ENCODE data around the gene CCDC187.

CCDC187 gene

DNA sequence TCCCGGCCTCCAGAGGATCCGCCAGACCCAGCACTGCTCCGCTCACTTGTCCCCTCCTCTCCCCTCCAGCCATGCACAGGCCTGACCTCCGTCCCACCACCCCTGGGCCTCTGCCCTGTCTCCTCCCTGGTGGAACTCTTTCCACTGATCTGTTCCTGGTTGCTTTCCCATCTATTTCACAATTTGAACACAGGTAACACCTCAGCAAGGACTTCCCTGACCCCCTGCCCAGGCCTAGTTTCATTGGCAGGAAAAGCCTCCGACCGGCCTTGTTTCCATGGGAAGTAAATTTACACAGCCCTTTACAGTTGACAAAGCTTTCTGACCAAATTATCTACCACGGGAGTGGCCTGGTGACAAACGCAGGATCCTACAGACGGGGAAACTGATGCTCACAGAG lies 73.1 kb downstream of the CCDC187 start:
- Histone ChIP-seq H3K36me3 (ENCODE audit: control insufficient read depth in 1 of 2, insufficient read depth in 2 of 2, low read length in 2 of 2) (peaks cover 0 to 10% of the 10 kb centered on the region in 2 donors), H3K27me3 (ENCODE audit: control insufficient read depth in 1 of 2, insufficient read depth in 2 of 2, low read length in 2 of 2) (no peaks in the 10 kb centered on the region), H3K4me3 (ENCODE audit: low read depth in 1 of 2, low read length in 2 of 2) (no peak overlapping the region), H3K4me1 (ENCODE audit: control insufficient read depth in 1 of 2, insufficient read depth in 2 of 2, low read length in 2 of 2) (no peaks in the 10 kb centered on the region), H3K9ac (ENCODE audit: low read depth in 1 of 2, low read length in 2 of 2) (no peak overlapping the region), H3K27ac (ENCODE audit: low read depth, low read length) (no peak overlapping the region), H3K9me3 (ENCODE audit: control insufficient read depth in 1 of 2, low read length in 2 of 2) (no peaks in the 10 kb centered on the region)

DNA sequence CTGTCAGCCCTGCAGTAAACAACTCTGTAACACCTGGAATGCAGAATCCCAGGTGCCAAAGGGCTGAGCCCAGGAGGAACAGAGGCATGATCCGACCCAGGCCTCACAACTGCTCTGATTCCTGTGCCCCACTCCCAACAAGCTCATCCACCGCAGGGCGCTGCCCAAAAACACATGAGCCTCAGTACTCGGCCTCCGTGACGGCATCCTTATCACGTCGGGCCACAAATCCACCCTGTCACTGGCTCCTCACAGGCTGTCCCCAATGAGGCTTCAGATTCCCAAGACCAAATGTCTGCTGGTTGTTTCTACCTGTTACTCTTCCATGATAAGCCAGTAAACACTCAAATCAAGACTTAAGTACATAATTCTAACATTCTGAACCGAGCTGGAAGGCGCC lies 73.5 kb downstream of the CCDC187 start:
- Histone ChIP-seq H3K4me3 (ENCODE audit: low read depth in 1 of 2, low read length in 2 of 2) (no peak overlapping the region), H3K9me3 (ENCODE audit: control insufficient read depth in 1 of 2, low read length in 2 of 2) (no peaks in the 10 kb centered on the region), H3K27me3 (ENCODE audit: control insufficient read depth in 1 of 2, insufficient read depth in 2 of 2, low read length in 2 of 2) (no peaks in the 10 kb centered on the region), H3K9ac (ENCODE audit: low read depth in 1 of 2, low read length in 2 of 2) (no peak overlapping the region), H3K27ac (ENCODE audit: low read depth, low read length) (no peak overlapping the region), H3K4me1 (ENCODE audit: control insufficient read depth in 1 of 2, insufficient read depth in 2 of 2, low read length in 2 of 2) (no peaks in the 10 kb centered on the region), H3K36me3 (ENCODE audit: control insufficient read depth in 1 of 2, insufficient read depth in 2 of 2, low read length in 2 of 2) (peaks cover 0 to 10% of the 10 kb centered on the region in 2 donors)

DNA sequence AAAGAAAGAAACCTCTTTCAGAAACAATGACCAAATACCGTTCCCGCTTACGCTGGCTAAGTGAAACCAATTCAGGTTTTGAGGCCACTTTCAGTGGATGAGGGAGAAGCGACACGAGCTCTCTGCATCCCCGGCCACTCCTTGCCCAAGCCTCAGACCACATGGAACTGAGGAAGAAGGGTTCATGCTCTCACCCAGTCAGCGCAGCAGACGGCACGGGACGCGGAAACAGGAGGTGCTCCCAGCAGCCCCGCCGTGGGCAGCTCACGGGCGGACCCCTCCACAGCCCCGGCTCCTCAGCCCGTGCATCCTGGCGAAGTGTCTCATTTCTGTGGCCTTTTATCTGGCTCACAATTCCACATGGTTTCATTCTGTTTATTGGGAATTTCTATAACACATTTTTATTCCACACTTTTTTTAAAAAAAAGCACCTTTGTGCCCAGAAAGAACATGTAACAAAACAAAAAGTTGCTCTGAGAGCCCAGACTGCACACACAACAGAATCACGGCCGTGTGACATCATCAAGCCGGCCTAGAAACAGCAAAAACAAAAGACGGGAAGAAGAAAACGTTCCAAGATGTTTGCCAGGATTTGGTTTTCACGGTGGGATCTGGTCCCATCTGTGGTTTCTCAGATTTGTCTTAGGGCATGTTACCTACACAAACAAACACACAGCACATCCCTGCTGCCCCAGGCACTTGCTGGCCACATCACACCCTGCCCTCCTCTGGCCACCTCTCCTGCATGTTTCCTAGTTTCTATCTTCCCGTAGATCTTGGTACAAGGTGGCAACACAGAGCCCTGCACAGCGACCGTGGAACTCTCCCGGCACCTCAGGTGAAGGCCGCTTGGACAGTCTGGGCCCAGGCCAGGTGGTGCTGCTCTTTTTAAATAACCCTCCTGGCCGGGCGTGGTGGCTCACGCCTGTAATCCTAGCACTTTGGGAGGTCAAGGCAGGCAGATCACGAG lies 74.5 kb downstream of the CCDC187 start:
- H3K4me3 ChIP-seq (ENCODE audit: low read depth in 1 of 2, low read length in 2 of 2), result no peak overlapping the region
- no peaks in the 10 kb centered on the region for H3K9me3 ChIP-seq (ENCODE audit: control insufficient read depth in 1 of 2, low read length in 2 of 2)
- H3K27ac ChIP-seq (ENCODE audit: low read depth, low read length), result no peak overlapping the region
- H3K4me1 ChIP-seq (ENCODE audit: control insufficient read depth in 1 of 2, insufficient read depth in 2 of 2, low read length in 2 of 2), result no peaks in the 10 kb centered on the region
- H3K27me3 ChIP-seq (ENCODE audit: control insufficient read depth in 1 of 2, insufficient read depth in 2 of 2, low read length in 2 of 2), result no peaks in the 10 kb centered on the region
- H3K9ac ChIP-seq (ENCODE audit: low read depth in 1 of 2, low read length in 2 of 2), result no peak overlapping the region
- H3K36me3 ChIP-seq (ENCODE audit: control insufficient read depth in 1 of 2, insufficient read depth in 2 of 2, low read length in 2 of 2), result peaks cover 0 to 9% of the 10 kb centered on the region in 2 donors

DNA sequence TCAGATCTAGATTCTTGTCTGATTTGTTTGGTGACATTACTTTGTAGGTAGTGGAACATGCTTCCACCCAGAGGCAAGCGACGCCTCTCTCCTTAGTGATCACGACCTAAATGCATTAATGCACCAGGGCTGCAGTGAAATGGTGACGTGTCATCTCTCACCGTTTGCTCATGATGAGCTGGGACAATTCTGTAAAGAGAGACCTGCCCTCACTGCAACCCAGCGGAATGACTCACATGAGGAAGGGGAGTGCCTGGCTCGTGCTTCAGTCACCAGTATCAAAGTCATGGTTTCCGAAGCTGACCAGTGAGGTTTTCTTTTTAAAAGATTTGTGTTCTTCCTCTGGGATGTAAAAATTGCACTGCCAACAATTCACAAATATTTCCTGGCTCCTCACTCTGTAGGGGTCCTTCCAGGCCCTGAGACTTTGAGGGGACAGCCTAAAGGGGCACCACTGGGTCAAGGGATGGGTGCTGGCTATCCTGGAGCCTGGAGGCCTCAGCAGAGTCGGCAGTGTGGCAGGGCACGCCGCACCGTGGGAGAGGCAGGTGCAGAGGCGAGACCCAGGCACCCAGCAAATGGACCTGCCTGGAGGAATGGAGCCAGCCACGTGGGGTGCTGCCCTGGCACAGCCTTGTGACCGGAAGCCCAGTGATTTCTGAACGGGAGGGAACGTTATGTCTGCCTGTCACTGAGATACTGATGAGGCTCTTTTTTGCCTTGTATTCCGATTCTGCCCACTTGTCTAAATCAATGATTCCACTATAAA lies 75.6 kb downstream of the CCDC187 start:
- Histone ChIP-seq H3K27me3 (ENCODE audit: control insufficient read depth in 1 of 2, insufficient read depth in 2 of 2, low read length in 2 of 2) (no peaks in the 10 kb centered on the region), H3K36me3 (ENCODE audit: control insufficient read depth in 1 of 2, insufficient read depth in 2 of 2, low read length in 2 of 2) (peaks cover 3 to 19% of the 10 kb centered on the region in 2 donors), H3K27ac (ENCODE audit: low read depth, low read length) (no peak overlapping the region), H3K4me3 (ENCODE audit: low read depth in 1 of 2, low read length in 2 of 2) (no peak overlapping the region), H3K4me1 (ENCODE audit: control insufficient read depth in 1 of 2, insufficient read depth in 2 of 2, low read length in 2 of 2) (no peaks in the 10 kb centered on the region), H3K9ac (ENCODE audit: low read depth in 1 of 2, low read length in 2 of 2) (no peak overlapping the region), H3K9me3 (ENCODE audit: control insufficient read depth in 1 of 2, low read length in 2 of 2) (no peaks in the 10 kb centered on the region)

DNA sequence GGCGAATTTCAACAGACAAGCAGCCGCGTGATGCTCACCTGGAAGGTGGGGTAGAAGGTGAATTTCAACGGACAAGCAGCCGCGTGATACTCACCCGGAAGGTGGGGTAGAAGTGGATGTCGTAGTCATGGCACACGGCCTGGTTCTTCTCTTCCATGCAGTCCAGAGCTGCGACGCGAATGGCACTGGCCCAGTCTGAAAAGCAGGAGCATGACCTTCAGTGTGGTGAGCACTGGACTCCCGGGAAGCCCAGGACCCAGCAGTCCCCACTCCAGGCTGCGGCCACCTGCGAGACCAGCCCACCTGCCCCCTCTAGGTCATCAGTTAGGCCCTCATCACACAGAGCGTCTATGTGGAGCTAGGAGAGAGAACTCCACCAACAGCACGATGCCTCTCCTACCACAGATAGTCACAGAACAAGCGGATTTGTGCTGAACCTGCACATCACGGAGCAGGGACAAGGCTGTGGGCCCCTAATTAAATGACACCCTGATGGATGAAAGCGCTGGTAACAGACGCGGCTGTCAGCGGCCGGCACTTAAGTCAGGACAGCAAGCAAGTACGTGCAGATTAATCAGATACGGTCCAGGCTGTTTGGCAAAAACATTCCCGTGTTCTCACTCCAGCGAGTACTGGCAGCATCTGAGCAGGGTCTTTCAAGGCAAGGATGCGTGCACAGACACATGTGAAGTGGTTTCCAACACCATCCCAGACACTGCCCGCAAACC lies 77.0 kb downstream of the CCDC187 start:
- Histone ChIP-seq H3K27ac (ENCODE audit: low read depth, low read length) (no peak overlapping the region), H3K36me3 (ENCODE audit: control insufficient read depth in 1 of 2, insufficient read depth in 2 of 2, low read length in 2 of 2) (peaks cover 3 to 30% of the 10 kb centered on the region in 2 donors), H3K4me1 (ENCODE audit: control insufficient read depth in 1 of 2, insufficient read depth in 2 of 2, low read length in 2 of 2) (no peaks in the 10 kb centered on the region), H3K9ac (ENCODE audit: low read depth in 1 of 2, low read length in 2 of 2) (no peak overlapping the region), H3K27me3 (ENCODE audit: control insufficient read depth in 1 of 2, insufficient read depth in 2 of 2, low read length in 2 of 2) (no peaks in the 10 kb centered on the region), H3K4me3 (ENCODE audit: low read depth in 1 of 2, low read length in 2 of 2) (no peak overlapping the region), H3K9me3 (ENCODE audit: control insufficient read depth in 1 of 2, low read length in 2 of 2) (no peaks in the 10 kb centered on the region)

DNA sequence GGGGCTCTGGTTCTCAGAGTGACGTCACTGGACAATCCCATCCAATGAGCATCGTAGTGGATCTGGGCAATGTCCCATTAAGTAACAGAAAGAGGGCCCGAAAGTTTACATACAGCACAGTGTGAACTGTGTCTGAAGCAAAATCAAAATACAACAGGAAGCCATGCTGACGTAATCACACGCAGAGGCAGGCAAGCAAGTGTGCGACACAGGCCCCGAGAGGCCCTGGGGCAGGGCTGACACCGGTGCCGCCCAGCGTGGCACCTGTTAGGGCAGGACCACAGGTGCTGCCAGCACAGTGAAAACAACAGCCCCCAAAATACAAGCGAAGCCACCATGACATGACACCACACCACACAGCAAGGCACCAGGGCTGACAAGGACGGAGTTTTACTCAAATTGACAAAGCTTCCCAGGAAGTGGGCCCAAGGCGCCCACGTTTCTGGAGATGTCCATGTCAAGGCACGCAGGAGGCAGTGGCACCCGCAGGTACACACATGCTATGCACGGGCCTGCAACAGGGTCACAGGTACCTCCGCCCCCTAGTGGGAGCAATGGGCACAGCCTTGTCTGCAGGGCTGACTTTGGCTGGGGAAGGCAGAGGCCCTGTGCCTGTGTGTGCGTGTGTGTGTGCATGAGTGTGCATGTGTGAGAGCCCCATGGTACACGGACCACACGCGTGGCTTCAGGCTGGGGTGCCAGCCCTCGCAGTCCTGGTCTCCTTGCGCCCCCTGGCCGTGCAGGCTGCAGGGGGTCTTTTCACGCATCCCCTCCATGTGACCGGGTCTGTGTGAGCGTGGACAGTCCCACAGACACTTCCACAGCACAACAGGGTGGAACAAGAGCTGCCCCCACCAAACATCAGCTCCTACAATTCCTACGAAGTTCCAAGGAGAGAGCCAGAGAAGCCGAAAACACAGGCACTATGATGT lies 77.9 kb downstream of the CCDC187 start:
- Histone ChIP-seq H3K4me3 (ENCODE audit: low read depth in 1 of 2, low read length in 2 of 2) (no peak overlapping the region), H3K27ac (ENCODE audit: low read depth, low read length) (no peak overlapping the region), H3K27me3 (ENCODE audit: control insufficient read depth in 1 of 2, insufficient read depth in 2 of 2, low read length in 2 of 2) (no peaks in the 10 kb centered on the region), H3K9ac (ENCODE audit: low read depth in 1 of 2, low read length in 2 of 2) (no peak overlapping the region), H3K9me3 (ENCODE audit: control insufficient read depth in 1 of 2, low read length in 2 of 2) (no peaks in the 10 kb centered on the region), H3K4me1 (ENCODE audit: control insufficient read depth in 1 of 2, insufficient read depth in 2 of 2, low read length in 2 of 2) (no peaks in the 10 kb centered on the region), H3K36me3 (ENCODE audit: control insufficient read depth in 1 of 2, insufficient read depth in 2 of 2, low read length in 2 of 2) (peaks cover 3 to 35% of the 10 kb centered on the region in 2 donors)

DNA sequence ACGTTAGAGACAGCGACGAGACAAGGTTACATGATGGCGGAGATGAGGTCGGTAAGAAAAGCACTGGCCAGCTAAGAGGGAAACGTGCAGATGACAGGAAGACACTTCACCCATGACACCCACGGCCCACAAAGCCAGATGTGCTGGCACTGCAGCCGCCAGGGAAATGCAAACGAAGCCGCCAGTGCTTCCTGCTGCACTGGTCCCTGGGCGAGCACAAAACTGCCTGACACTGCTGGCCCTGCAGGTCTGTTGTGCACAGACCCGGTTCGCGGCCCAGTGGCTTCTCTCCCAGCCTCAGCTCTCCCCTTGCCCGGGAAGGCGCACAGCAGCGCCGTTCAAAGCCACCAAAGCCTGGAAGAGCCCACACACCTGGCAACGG lies 78.5 kb downstream of the CCDC187 start:
- no peak overlapping the region for H3K27ac ChIP-seq (ENCODE audit: low read depth, low read length)
- no peak overlapping the region for H3K4me3 ChIP-seq (ENCODE audit: low read depth in 1 of 2, low read length in 2 of 2)
- H3K9me3 ChIP-seq (ENCODE audit: control insufficient read depth in 1 of 2, low read length in 2 of 2), result no peaks in the 10 kb centered on the region

DNA sequence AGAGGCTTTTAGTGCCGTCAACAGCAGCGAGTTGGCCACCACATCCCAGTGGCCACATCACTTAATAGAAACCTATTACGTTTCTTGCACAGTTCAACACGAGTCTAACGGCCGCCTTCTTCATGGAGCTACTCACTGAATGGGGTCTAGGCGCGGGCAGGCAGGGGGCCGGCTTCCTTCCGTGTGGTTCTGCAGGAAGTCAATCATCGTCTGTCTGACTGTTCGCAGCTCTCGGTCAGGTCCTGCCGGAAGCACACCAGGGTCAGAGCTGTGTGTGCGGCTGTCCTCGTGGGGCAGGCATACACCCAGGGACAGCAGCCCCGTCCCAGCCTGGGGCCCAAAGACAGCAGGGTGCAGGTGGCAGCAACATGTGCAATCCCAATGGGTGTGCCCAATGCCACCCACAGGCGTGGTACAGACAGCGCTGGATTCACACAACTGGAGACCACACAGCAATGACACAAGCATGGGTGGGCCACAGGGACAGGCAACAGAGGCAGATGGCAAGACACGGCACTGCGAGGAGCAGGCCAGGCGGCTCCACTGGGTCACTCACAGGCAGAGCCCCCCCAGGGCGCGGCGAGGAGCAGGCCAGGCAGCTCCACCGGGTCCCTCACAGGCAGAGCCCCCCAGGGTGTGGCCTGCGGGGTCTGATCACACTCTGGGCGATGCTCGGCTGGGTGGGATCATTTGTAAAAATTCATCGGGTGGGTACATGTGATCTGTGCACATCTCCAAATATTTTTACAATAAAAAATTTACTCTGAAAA lies 79.8 kb downstream of the CCDC187 start:
- H3K4me3 ChIP-seq (ENCODE audit: low read depth in 1 of 2, low read length in 2 of 2), result no peak overlapping the region
- no peaks in the 10 kb centered on the region for H3K4me1 ChIP-seq (ENCODE audit: control insufficient read depth in 1 of 2, insufficient read depth in 2 of 2, low read length in 2 of 2)
- peaks cover 3 to 40% of the 10 kb centered on the region in 2 donors for H3K36me3 ChIP-seq (ENCODE audit: control insufficient read depth in 1 of 2, insufficient read depth in 2 of 2, low read length in 2 of 2)
- H3K9ac ChIP-seq (ENCODE audit: low read depth in 1 of 2, low read length in 2 of 2), result no peak overlapping the region
- H3K27ac ChIP-seq (ENCODE audit: low read depth, low read length), result no peak overlapping the region
- H3K27me3 ChIP-seq (ENCODE audit: control insufficient read depth in 1 of 2, insufficient read depth in 2 of 2, low read length in 2 of 2), result no peaks in the 10 kb centered on the region
- no peaks in the 10 kb centered on the region for H3K9me3 ChIP-seq (ENCODE audit: control insufficient read depth in 1 of 2, low read length in 2 of 2)

More for the DNA sequence above, 78.5 kb downstream of the CCDC187 start:
- H3K27me3 ChIP-seq (ENCODE audit: control insufficient read depth in 1 of 2, insufficient read depth in 2 of 2, low read length in 2 of 2), result no peaks in the 10 kb centered on the region
- H3K36me3 ChIP-seq (ENCODE audit: control insufficient read depth in 1 of 2, insufficient read depth in 2 of 2, low read length in 2 of 2), result peaks cover 3 to 35% of the 10 kb centered on the region in 2 donors
- no peaks in the 10 kb centered on the region for H3K4me1 ChIP-seq (ENCODE audit: control insufficient read depth in 1 of 2, insufficient read depth in 2 of 2, low read length in 2 of 2)
- no peak overlapping the region for H3K9ac ChIP-seq (ENCODE audit: low read depth in 1 of 2, low read length in 2 of 2)

DNA sequence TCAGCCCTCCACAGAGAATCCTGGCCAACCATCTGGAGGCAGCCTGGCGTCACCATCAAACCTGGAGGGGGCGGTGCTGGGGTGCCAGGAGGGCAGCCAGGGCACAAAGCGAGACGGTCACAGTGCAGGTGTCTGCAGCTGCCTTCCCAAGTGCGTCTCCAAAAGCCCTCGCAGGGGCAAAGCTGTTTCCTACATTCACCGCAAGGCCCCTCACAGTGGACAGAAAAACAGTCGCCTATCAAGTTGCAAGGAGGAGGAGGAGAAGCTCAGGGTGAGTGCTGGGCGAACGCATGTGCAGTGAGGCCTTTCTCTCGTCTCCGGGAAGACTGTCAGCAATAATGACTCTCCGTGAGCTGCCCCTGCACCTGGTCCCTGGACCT lies 81.0 kb downstream of the CCDC187 start:
- Histone ChIP-seq H3K27me3 (ENCODE audit: control insufficient read depth in 1 of 2, insufficient read depth in 2 of 2, low read length in 2 of 2) (no peaks in the 10 kb centered on the region), H3K27ac (ENCODE audit: low read depth, low read length) (no peak overlapping the region), H3K36me3 (ENCODE audit: control insufficient read depth in 1 of 2, insufficient read depth in 2 of 2, low read length in 2 of 2) (peaks cover 3 to 45% of the 10 kb centered on the region in 2 donors), H3K9me3 (ENCODE audit: control insufficient read depth in 1 of 2, low read length in 2 of 2) (no peaks in the 10 kb centered on the region), H3K9ac (ENCODE audit: low read depth in 1 of 2, low read length in 2 of 2) (no peak overlapping the region), H3K4me1 (ENCODE audit: control insufficient read depth in 1 of 2, insufficient read depth in 2 of 2, low read length in 2 of 2) (no peaks in the 10 kb centered on the region), H3K4me3 (ENCODE audit: low read depth in 1 of 2, low read length in 2 of 2) (no peak overlapping the region)
